Measurements from ENCODE around the gene CYP2S1. TPM values are rescaled to one million over a fixed set of nuclear protein-coding genes. Genes with fewer than 3 reads are reported as not detected.
"Not testable (repeated sequence)": the region's sequence is repeated elsewhere in the genome, so short reads cannot be mapped to it uniquely, and the experiment has no call there.

Gene CYP2S1
- total RNA-seq, 1 donor from 2014 or later: 17.5 TPM

GRCh38 chr19:41225238-41226052 is 32.4 kb downstream of the CYP2S1 start:
- no peak for TF ChIP-seq CTCF (IDR thresholded peaks at IDR 0.05; ENCODE audit: unreplicated experiment)
- no peaks in the 10 kb centered on the region for H3K9me3 Mint-ChIP-seq (ENCODE audit: unreplicated experiment)
- DNase-seq (ENCODE audit: low spot score): no peak
- peaks cover 14% of the 10 kb centered on the region for H3K27me3 Mint-ChIP-seq (ENCODE audit: unreplicated experiment)
- peaks cover 11% of the 10 kb centered on the region for H3K4me1 Mint-ChIP-seq (ENCODE audit: unreplicated experiment)
- peak overlapping the region; percentile 89 for H3K4me3 Mint-ChIP-seq (ENCODE audit: unreplicated experiment)
- peak overlapping the region; percentile 34 for H3K27ac Mint-ChIP-seq (ENCODE audit: unreplicated experiment)
- peaks cover 12% of the 10 kb centered on the region for H3K36me3 Mint-ChIP-seq (ENCODE audit: low read depth, unreplicated experiment)

- peak; percentile 33 for DNase-seq (ENCODE audit: low spot score)
These were observed 33.2 kb downstream of the CYP2S1 start for GRCh38 chr19:41226053-41226873.

GRCh38 chr19:41226874-41227390 is 33.9 kb downstream of the CYP2S1 start:
- no peak for TF ChIP-seq CTCF (IDR thresholded peaks at IDR 0.05; ENCODE audit: unreplicated experiment)
- Mint-ChIP-seq H3K4me1 (ENCODE audit: unreplicated experiment) (peaks cover 9% of the 10 kb centered on the region), H3K27me3 (ENCODE audit: unreplicated experiment) (peaks cover 11% of the 10 kb centered on the region), H3K27ac (ENCODE audit: unreplicated experiment) (no peak overlapping the region), H3K36me3 (ENCODE audit: low read depth, unreplicated experiment) (peaks cover 10% of the 10 kb centered on the region), H3K9me3 (ENCODE audit: unreplicated experiment) (no peaks in the 10 kb centered on the region), H3K4me3 (ENCODE audit: unreplicated experiment) (peak overlapping the region; percentile 54)
- no peak for DNase-seq (ENCODE audit: low spot score)

More at GRCh38 chr19:41226053-41226873, 33.2 kb downstream of the CYP2S1 start:
- peaks cover 13% of the 10 kb centered on the region for H3K27me3 Mint-ChIP-seq (ENCODE audit: unreplicated experiment)
- no peaks in the 10 kb centered on the region for H3K9me3 Mint-ChIP-seq (ENCODE audit: unreplicated experiment)
- peaks cover 9% of the 10 kb centered on the region for H3K4me1 Mint-ChIP-seq (ENCODE audit: unreplicated experiment)
- H3K27ac Mint-ChIP-seq (ENCODE audit: unreplicated experiment): peak overlapping the region; percentile 34
- H3K4me3 Mint-ChIP-seq (ENCODE audit: unreplicated experiment): peak overlapping the region; percentile 77
- peaks cover 9% of the 10 kb centered on the region for H3K36me3 Mint-ChIP-seq (ENCODE audit: low read depth, unreplicated experiment)
- TF ChIP-seq CTCF (IDR thresholded peaks at IDR 0.05; ENCODE audit: unreplicated experiment): no peak

- H3K27ac Mint-ChIP-seq (ENCODE audit: unreplicated experiment): no peak overlapping the region
- no peak overlapping the region for H3K4me3 Mint-ChIP-seq (ENCODE audit: unreplicated experiment)
- H3K4me1 Mint-ChIP-seq (ENCODE audit: unreplicated experiment): peaks cover 9% of the 10 kb centered on the region
- peaks cover 10% of the 10 kb centered on the region for H3K36me3 Mint-ChIP-seq (ENCODE audit: low read depth, unreplicated experiment)
- TF ChIP-seq CTCF (IDR thresholded peaks at IDR 0.05; ENCODE audit: unreplicated experiment): no peak
- H3K27me3 Mint-ChIP-seq (ENCODE audit: unreplicated experiment): peaks cover 11% of the 10 kb centered on the region
- no peak for DNase-seq (ENCODE audit: low spot score)
- no peaks in the 10 kb centered on the region for H3K9me3 Mint-ChIP-seq (ENCODE audit: unreplicated experiment)
These were observed 35.5 kb downstream of the CYP2S1 start for GRCh38 chr19:41228486-41228885.

- H3K4me3 Mint-ChIP-seq (ENCODE audit: unreplicated experiment); H3K36me3 Mint-ChIP-seq (ENCODE audit: low read depth, unreplicated experiment); H3K27ac Mint-ChIP-seq (ENCODE audit: unreplicated experiment); DNase-seq (ENCODE audit: low spot score); H3K9me3 Mint-ChIP-seq (ENCODE audit: unreplicated experiment); H3K4me1 Mint-ChIP-seq (ENCODE audit: unreplicated experiment): not testable (repeated sequence)
- peaks cover 11% of the 10 kb centered on the region for H3K27me3 Mint-ChIP-seq (ENCODE audit: unreplicated experiment)
These were observed 36.3 kb downstream of the CYP2S1 start for GRCh38 chr19:41229338-41229737.

Measured in endothelial cell (in vitro differentiated cells).